Measurements from ENCODE around the gene CAGE1. TPM values are rescaled to one million over a fixed set of nuclear protein-coding genes. Genes with fewer than 3 reads are reported as not detected.

CAGE1 gene
- total and polyA plus RNA-seq, 10 of the 15 experiments (the other 5 are each of a cell fraction or from before 2014, with no cell fraction given): 0.03 to 0.42 (median 0.08) TPM; not detected in 3

DNA sequence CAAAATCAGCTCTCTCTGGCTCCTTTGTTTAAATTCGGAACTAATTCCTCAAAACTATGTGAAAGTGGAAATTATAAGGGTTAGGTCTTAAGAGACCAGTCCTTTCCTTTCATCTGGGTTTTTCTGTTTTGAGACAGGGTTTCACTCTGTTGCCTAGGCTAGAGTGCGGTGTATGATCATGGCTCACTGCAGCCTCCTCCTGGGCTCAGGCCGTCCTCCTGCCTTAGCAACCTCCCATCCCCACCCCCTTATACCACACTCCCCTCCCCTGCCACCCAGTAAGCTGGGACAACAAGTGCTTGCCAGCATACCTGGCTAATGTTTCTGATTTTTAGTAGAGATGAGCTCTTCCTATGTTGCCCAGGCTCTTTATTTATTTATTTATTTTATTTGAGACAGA lies 63.8 kb downstream of the CAGE1 start:
- ChIA-PET POLR2A (interaction anchor here (0.9 kb wide), 1 partner anchor 11 kb away, joined by 3 read pairs; no protein-coding TSS in a partner anchor), SMC1A (ENCODE audit: uncharacterized antibody, unreplicated experiment) (interaction anchor here (1.7 to 3.0 kb wide), 2 partner anchors 10 to 15 kb away, joined by 4 to 17 read pairs; no protein-coding TSS in a partner anchor), CTCF (interaction anchor here (0.6 to 2.8 kb wide), 5 partner anchors 13 to 499 kb away, joined by 3 to 11 read pairs (median 6); no protein-coding TSS in a partner anchor), RAD21 (ENCODE audit: unreplicated experiment) (interaction anchor here (1.9 to 2.1 kb wide), 2 partner anchors 49 to 64 kb away, joined by 7 to 17 read pairs; partner anchors contain the start of genes CAGE1 and RIOK1)
- WGBS (ENCODE audit: insufficient coverage, insufficient replicate concordance, low lambda C conversion rate, missing lambda C conversion rate): 47% methylated on average over 3 of the region's 3 CpGs
- H3K4me2 ChIP-seq (ENCODE audit: control insufficient read depth, insufficient read depth): no peak overlapping the region
- peaks cover 6% of the 10 kb centered on the region for H3K4me1 ChIP-seq (ENCODE audit: control insufficient read depth, insufficient read depth, low read length)
- DNase-seq (ENCODE audit: low read depth, low spot score): no peak
- no peaks in the 10 kb centered on the region for H3K36me3 ChIP-seq (ENCODE audit: control insufficient read depth in 2 of 2, insufficient read depth in 2 of 2, low read length in 1 of 2)
- H3K79me2 ChIP-seq (ENCODE audit: control insufficient read depth, insufficient read depth, low read length): no peaks in the 10 kb centered on the region
- no peaks in the 10 kb centered on the region; the same call in 2 of the 3 replicates for H3K9me3 ChIP-seq (replicated peaks; ENCODE audit: control insufficient read depth, insufficient read depth, low read length)
- H2AFZ ChIP-seq (ENCODE audit: control insufficient read depth, low read depth, low read length): no peak overlapping the region
- no peak overlapping the region for H3K9ac ChIP-seq (ENCODE audit: control insufficient read depth, insufficient read depth, low read length)
- peak; percentile 64 for ATAC-seq
- no TSS peak for BruUV-seq (replicated peaks)
- H3K27ac ChIP-seq (ENCODE audit: control insufficient read depth, insufficient read depth): no peak overlapping the region
- no peaks in the 10 kb centered on the region for H3K27me3 ChIP-seq (replicated peaks in 1 of 2; ENCODE audit: control insufficient read depth in 2 of 2, insufficient read depth in 2 of 2, low read length in 1 of 2)
- H3K4me3 ChIP-seq: no peak overlapping the region
- no peaks in the 10 kb centered on the region for H4K20me1 ChIP-seq (ENCODE audit: control insufficient read depth, insufficient read depth)
- FAIRE-seq: no peak
- TF ChIP-seq, protein P1, sequence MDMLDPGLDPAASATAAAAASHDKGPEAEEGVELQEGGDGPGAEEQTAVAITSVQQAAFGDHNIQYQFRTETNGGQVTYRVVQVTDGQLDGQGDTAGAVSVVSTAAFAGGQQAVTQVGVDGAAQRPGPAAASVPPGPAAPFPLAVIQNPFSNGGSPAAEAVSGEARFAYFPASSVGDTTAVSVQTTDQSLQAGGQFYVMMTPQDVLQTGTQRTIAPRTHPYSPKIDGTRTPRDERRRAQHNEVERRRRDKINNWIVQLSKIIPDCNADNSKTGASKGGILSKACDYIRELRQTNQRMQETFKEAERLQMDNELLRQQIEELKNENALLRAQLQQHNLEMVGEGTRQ (IDR thresholded peaks at IDR 0.05; ENCODE audit: borderline replicate concordance, low read depth, low read length): no peak
- TF ChIP-seq MTA3 (IDR thresholded peaks at IDR 0.05; ENCODE audit: borderline replicate concordance, low read length): no peak
- no peak for TF ChIP-seq NR2C2 (IDR thresholded peaks at IDR 0.05; ENCODE audit: borderline replicate concordance, control insufficient read depth, insufficient read length, low read depth)
- no peak for TF ChIP-seq IKZF2 (IDR thresholded peaks at IDR 0.05)
- TF ChIP-seq TAF1 (IDR thresholded peaks at IDR 0.05; ENCODE audit: borderline replicate concordance, low read depth, low read length): no peak
- no peak for TF ChIP-seq SIN3A (IDR thresholded peaks at IDR 0.05; ENCODE audit: low read depth, low read length)
- no peak for TF ChIP-seq CEBPB (IDR thresholded peaks at IDR 0.05; ENCODE audit: borderline replicate concordance in 1 of 2, low read depth in 2 of 2, low read length in 2 of 2)
- no peak for TF ChIP-seq NFYA (IDR thresholded peaks at IDR 0.05; ENCODE audit: borderline replicate concordance, low read depth, low read length)
- no peak for TF ChIP-seq WRNIP1 (IDR thresholded peaks at IDR 0.05; ENCODE audit: borderline replicate concordance, low read depth, low read length)
- no peak for TF ChIP-seq SREBF1 (IDR thresholded peaks at IDR 0.05; ENCODE audit: low read length)
- TF ChIP-seq CBX5 (IDR thresholded peaks at IDR 0.05; ENCODE audit: low read depth): no peak
- no peak for TF ChIP-seq ZZZ3 (IDR thresholded peaks at IDR 0.05; ENCODE audit: control insufficient read depth, insufficient read length, low read depth)
- TF ChIP-seq, protein P2, sequence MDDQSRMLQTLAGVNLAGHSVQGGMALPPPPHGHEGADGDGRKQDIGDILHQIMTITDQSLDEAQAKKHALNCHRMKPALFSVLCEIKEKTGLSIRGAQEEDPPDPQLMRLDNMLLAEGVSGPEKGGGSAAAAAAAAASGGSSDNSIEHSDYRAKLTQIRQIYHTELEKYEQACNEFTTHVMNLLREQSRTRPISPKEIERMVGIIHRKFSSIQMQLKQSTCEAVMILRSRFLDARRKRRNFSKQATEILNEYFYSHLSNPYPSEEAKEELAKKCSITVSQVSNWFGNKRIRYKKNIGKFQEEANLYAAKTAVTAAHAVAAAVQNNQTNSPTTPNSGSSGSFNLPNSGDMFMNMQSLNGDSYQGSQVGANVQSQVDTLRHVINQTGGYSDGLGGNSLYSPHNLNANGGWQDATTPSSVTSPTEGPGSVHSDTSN (IDR thresholded peaks at IDR 0.05; ENCODE audit: insufficient replicate concordance, low read depth, low read length): no peak
- TF ChIP-seq YY1 (IDR thresholded peaks at IDR 0.05; ENCODE audit: low read depth, low read length): no peak
- no peak for TF ChIP-seq SUZ12 (IDR thresholded peaks at IDR 0.05; ENCODE audit: unreplicated experiment)
- intact Hi-C loops (cut with micrococcal nuclease; ENCODE audit: unreplicated experiment) (no loop called here), in situ Hi-C loops (cut with MboI) (no loop called here)

Measured in GM12878 (cell line).